SU-DHL-6 (cell line): ENCODE data around the gene COL6A1.
"Not testable (repeated sequence)": the region's sequence is repeated elsewhere in the genome, so short reads cannot be mapped to it uniquely, and the experiment has no call there.

Source experiments
- H2AFZ ChIP-seq: fragments of 200-600 bp; sonication (generic); 2 replicates; pipeline ENCODE4 v1.6.1; 2014; ENCODE audit warnings: low read depth, mild to moderate bottlenecking, moderate library complexity, mixed read lengths, antibody characterized with exemption, low read length; ENCODE audit not compliant: severe bottlenecking
- H3F3A ChIP-seq: fragments of 200-600 bp; shearing (Covaris generic); 2 replicates; pipeline ENCODE4 v1.6.0; 2016; ENCODE audit warnings: antibody characterized with exemption, mild to moderate bottlenecking; ENCODE audit not compliant: insufficient read depth
- H3K27ac ChIP-seq: fragments of 200-600 bp; sonication (generic); 2 replicates; pipeline ENCODE4 v1.5.1; 2016; ENCODE audit warnings: low read depth, mild to moderate bottlenecking, low read length, moderate library complexity, mixed read lengths
- H3K27me3 ChIP-seq: fragments of 200-600 bp; sonication (generic), shearing (Covaris generic); 2 replicates; pipeline ENCODE4 v1.6.0; 2014; ENCODE audit warnings: mild to moderate bottlenecking, low read length
- H3K36me3 ChIP-seq: fragments of 200-600 bp; sonication (generic); 2 replicates; pipeline ENCODE4 v1.6.1; 2014; ENCODE audit warnings: mild to moderate bottlenecking, low read length, mixed read lengths
- H3K4me2 ChIP-seq: fragments of 300-600, 200-600 bp; shearing (Covaris generic), sonication (generic); 2 replicates; pipeline ENCODE4 v1.6.0; 2014; ENCODE audit warnings: low read length, low read depth, mild to moderate bottlenecking; ENCODE audit not compliant: poor library complexity, severe bottlenecking
- H3K4me3 ChIP-seq: fragments of 200-600 bp; sonication (generic); 2 replicates; pipeline ENCODE4 v1.5.1; 2014; ENCODE audit warnings: antibody characterized with exemption, low read length, mild to moderate bottlenecking, mixed read lengths; ENCODE audit not compliant: insufficient read depth, poor library complexity, severe bottlenecking
- H3K79me2 ChIP-seq: fragments of 200-600 bp; sonication (generic); 2 replicates; pipeline ENCODE4 v1.6.1; 2014; ENCODE audit warnings: mild to moderate bottlenecking, low read length, moderate library complexity; ENCODE audit not compliant: insufficient read depth
- H3K9ac ChIP-seq: fragments of 200-600 bp; sonication (generic); 2 replicates; pipeline ENCODE4 v1.7.0; 2014; ENCODE audit warnings: mild to moderate bottlenecking, low read length
- H3K9me2 ChIP-seq: fragments of 200-600 bp; sonication (generic); replicated peaks from 2 replicates; pipeline ENCODE4 v1.6.1; 2014; ENCODE audit warnings: low read length; ENCODE audit not compliant: insufficient read depth
- H3K9me3 ChIP-seq: fragments of 200-600 bp; sonication (generic); 2 replicates; pipeline ENCODE4 v1.6.1; 2014; ENCODE audit warnings: low read length, mixed read lengths; ENCODE audit not compliant: insufficient read depth
- H4K20me1 ChIP-seq: fragments of 200-600 bp; sonication (generic); 2 replicates; pipeline ENCODE4 v1.6.1; 2014; ENCODE audit warnings: low read depth, mild to moderate bottlenecking, antibody characterized with exemption, low read length, moderate library complexity, mixed read lengths
- EZH2phosphoT487 ChIP-seq: fragments of 200-600 bp; sonication (generic), shearing (Covaris generic); conservative IDR thresholded peaks from 2 replicates; pipeline ENCODE4 v1.6.1; 2018; ENCODE audit warnings: mild to moderate bottlenecking, antibody characterized with exemption, low read length, moderate library complexity, mixed read lengths
- TF ChIP-seq, protein P1 (sequence below): fragments of 200-600 bp; sonication (generic); IDR thresholded peaks from one replicate; pipeline ENCODE4 v1.5.1; 2017; ENCODE audit warnings: antibody characterized with exemption, mild to moderate bottlenecking, low read length, moderate library complexity; ENCODE audit not compliant: insufficient read depth, poor library complexity, severe bottlenecking

The COL6A1 gene

GRCh38 chr21:45959779-45960390, 21.7 kb upstream of the COL6A1 start:
- H3K9me3 ChIP-seq, result no peaks in the 10 kb centered on the region
- H3K9me2 ChIP-seq, result no peaks in the 10 kb centered on the region
- TF ChIP-seq, protein P1, sequence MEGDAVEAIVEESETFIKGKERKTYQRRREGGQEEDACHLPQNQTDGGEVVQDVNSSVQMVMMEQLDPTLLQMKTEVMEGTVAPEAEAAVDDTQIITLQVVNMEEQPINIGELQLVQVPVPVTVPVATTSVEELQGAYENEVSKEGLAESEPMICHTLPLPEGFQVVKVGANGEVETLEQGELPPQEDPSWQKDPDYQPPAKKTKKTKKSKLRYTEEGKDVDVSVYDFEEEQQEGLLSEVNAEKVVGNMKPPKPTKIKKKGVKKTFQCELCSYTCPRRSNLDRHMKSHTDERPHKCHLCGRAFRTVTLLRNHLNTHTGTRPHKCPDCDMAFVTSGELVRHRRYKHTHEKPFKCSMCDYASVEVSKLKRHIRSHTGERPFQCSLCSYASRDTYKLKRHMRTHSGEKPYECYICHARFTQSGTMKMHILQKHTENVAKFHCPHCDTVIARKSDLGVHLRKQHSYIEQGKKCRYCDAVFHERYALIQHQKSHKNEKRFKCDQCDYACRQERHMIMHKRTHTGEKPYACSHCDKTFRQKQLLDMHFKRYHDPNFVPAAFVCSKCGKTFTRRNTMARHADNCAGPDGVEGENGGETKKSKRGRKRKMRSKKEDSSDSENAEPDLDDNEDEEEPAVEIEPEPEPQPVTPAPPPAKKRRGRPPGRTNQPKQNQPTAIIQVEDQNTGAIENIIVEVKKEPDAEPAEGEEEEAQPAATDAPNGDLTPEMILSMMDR, result no peak
- no peak for TF ChIP-seq EZH2phosphoT487
- H3K4me3 ChIP-seq, result no peak overlapping the region
- H3K36me3 ChIP-seq, result no peaks in the 10 kb centered on the region
- no peaks in the 10 kb centered on the region for H3K79me2 ChIP-seq
- no peak overlapping the region for H2AFZ ChIP-seq
- H4K20me1 ChIP-seq, result no peaks in the 10 kb centered on the region
- H3K27me3 ChIP-seq, result no peaks in the 10 kb centered on the region
- H3K9ac ChIP-seq, result no peak overlapping the region
- no peak overlapping the region for H3K27ac ChIP-seq
- no peak overlapping the region for H3K4me2 ChIP-seq
- H3F3A ChIP-seq, result no peaks in the 10 kb centered on the region

DNA sequence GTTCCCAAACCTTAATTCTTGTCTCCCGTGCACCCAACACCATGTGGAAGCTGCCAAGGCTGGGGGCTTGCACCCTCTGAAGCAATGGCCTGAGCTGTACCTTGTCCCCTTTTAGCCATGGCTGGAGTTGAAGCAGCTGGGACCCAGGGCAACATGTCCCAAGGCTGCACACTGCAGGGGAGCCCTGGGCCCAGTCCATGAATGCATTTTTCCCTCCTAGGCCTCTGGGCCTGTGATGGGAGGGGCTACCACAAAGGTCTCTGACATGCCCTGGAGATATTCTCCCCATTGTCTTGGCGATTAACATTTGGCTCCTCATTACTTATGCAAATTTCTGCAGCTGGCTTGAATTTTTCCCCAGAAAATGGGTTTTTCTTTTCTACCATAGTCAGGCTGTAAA, 20.2 kb upstream of the COL6A1 start:
- H2AFZ ChIP-seq, H3K4me3 ChIP-seq, H4K20me1 ChIP-seq, H3K27me3 ChIP-seq, H3F3A ChIP-seq, H3K9me3 ChIP-seq, H3K27ac ChIP-seq, H3K79me2 ChIP-seq, H3K36me3 ChIP-seq, H3K4me2 ChIP-seq, H3K9me2 ChIP-seq, H3K9ac ChIP-seq: not testable (repeated sequence)

DNA sequence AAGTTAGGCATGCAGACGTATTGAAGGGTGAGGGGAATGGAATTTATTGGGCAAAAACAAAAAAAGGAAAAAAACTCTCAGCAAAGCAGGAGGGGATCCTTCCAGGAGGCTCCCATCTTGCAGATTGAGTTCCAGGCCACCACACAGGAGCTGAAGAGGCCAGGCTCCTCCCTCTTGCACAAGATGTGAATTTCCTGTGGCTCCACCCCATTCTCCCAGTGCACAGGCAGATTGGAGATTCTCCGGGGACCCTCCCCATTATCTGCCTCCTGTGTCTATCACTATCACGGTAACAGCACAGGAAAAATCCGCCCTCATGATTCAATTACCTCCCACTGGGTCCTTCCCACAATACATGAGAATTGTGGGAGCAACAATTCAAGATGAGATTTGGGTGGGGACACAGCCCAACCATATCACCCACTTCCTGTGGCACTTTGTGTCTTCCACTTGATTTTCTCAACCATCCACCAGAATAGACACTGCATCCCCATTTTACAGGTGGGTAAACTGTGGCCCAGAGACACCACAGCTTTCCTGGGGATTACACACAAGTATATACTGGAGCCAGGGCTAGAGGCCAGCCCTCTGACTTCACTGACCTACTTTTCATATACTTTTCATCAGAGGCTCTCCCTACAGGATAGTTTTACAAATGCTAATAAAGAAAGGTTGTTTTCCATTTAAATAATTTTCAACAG, 18.9 kb upstream of the COL6A1 start:
- Histone ChIP-seq H3K27me3 (no peaks in the 10 kb centered on the region), H3K4me2 (no peak overlapping the region), H3K4me3 (no peak overlapping the region), H3K9ac (no peak overlapping the region), H3K9me3 (no peaks in the 10 kb centered on the region), H4K20me1 (no peaks in the 10 kb centered on the region), H3K79me2 (no peaks in the 10 kb centered on the region), H3K27ac (no peak overlapping the region), H3F3A (no peaks in the 10 kb centered on the region), H2AFZ (no peak overlapping the region), H3K36me3 (no peaks in the 10 kb centered on the region), H3K9me2 (no peaks in the 10 kb centered on the region)
- TF ChIP-seq, protein P1, result no peak
- no peak for TF ChIP-seq EZH2phosphoT487

GRCh38 chr21:45963232-45963570, 18.4 kb upstream of the COL6A1 start:
- Histone ChIP-seq H2AFZ (no peak overlapping the region), H3K27ac (no peak overlapping the region), H3K9me3 (no peaks in the 10 kb centered on the region), H3K79me2 (no peaks in the 10 kb centered on the region), H3K9ac (no peak overlapping the region), H3K4me3 (no peak overlapping the region), H3K4me2 (no peak overlapping the region), H3K27me3 (no peaks in the 10 kb centered on the region), H4K20me1 (no peaks in the 10 kb centered on the region), H3K9me2 (no peaks in the 10 kb centered on the region), H3F3A (no peaks in the 10 kb centered on the region), H3K36me3 (no peaks in the 10 kb centered on the region)
- no peak for TF ChIP-seq EZH2phosphoT487
- TF ChIP-seq, protein P1, result no peak
